ENCODE data around the gene PCCB. TPM values are rescaled to one million over a fixed set of nuclear protein-coding genes. Genes with fewer than 3 reads are reported as not detected.
"Not testable (repeated sequence)": the region's sequence is repeated elsewhere in the genome, so short reads cannot be mapped to it uniquely, and the experiment has no call there.

Gene PCCB
- total RNA-seq, 1 donor = 52.2 TPM

DNA sequence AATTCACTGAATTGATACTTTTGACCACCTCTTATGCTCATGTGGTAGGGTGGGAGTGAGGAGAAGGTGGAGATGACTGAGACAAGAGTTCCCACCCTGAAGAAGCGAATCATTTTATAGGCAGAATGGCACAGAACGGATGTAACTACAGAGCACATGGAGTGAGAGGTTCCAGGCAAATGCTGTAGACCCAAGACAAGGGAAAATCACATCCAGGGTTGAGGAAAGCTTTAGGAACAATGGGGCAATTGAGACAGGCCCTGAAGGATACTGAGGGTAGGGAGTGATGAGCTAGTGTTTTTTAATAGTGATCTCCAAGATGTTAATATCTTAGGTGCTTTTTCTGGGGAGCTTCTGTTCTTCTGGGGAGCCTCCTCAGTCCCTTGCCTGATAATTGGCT is 8.1 kb downstream of the PCCB start:
- H3K4me3 ChIP-seq (ENCODE audit: low read depth, low read length) = no peak overlapping the region
- TF ChIP-seq, protein P1, sequence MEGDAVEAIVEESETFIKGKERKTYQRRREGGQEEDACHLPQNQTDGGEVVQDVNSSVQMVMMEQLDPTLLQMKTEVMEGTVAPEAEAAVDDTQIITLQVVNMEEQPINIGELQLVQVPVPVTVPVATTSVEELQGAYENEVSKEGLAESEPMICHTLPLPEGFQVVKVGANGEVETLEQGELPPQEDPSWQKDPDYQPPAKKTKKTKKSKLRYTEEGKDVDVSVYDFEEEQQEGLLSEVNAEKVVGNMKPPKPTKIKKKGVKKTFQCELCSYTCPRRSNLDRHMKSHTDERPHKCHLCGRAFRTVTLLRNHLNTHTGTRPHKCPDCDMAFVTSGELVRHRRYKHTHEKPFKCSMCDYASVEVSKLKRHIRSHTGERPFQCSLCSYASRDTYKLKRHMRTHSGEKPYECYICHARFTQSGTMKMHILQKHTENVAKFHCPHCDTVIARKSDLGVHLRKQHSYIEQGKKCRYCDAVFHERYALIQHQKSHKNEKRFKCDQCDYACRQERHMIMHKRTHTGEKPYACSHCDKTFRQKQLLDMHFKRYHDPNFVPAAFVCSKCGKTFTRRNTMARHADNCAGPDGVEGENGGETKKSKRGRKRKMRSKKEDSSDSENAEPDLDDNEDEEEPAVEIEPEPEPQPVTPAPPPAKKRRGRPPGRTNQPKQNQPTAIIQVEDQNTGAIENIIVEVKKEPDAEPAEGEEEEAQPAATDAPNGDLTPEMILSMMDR (IDR thresholded peaks at IDR 0.05; ENCODE audit: insufficient read depth, low read depth, low read length) = no peak
- DNase-seq (ENCODE audit: low read depth) = no peak

DNA sequence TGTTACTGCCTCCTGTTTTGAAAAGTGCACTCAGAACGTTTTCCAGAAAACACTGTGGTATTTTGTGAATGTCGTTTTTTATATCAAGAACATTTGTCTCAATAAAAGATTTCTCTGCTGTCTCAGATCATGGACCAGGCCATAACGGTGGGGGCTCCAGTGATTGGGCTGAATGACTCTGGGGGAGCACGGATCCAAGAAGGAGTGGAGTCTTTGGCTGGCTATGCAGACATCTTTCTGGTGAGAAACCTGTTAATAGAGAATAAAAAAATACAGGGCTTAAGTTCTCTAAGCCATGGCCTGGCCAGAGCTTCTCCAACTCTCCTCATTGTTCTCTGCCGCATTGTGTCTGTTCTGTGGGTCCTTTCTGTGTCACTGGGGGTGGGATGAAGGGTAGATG is 11.7 kb downstream of the PCCB start:
- no peak for DNase-seq (ENCODE audit: low read depth)
- TF ChIP-seq, protein P1 (IDR thresholded peaks at IDR 0.05; ENCODE audit: insufficient read depth, low read depth, low read length) = no peak
- no peak overlapping the region for H3K4me3 ChIP-seq (ENCODE audit: low read depth, low read length)

DNA sequence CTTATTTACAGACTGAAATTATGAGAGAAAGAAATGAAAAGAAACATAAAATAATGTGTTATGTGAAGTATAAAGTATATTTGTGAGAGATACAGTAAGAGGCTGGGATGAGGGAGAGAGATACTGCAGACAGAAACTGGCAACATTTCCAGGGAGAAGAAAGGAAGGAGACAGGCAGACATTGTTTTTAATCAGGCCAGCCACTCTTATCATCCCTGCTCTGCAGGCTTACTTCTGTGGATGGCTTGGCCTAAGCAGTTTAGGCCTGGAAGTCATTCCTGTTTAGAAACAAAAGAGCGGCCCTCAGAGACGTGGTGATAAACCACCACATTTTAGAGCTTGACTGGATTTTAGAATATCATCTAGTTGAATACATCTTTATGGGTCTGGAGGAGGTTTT is 12.4 kb downstream of the PCCB start:
- DNase-seq (ENCODE audit: low read depth) = no peak
- no peak overlapping the region for H3K4me3 ChIP-seq (ENCODE audit: low read depth, low read length)
- TF ChIP-seq, protein P1 (IDR thresholded peaks at IDR 0.05; ENCODE audit: insufficient read depth, low read depth, low read length) = no peak

DNA sequence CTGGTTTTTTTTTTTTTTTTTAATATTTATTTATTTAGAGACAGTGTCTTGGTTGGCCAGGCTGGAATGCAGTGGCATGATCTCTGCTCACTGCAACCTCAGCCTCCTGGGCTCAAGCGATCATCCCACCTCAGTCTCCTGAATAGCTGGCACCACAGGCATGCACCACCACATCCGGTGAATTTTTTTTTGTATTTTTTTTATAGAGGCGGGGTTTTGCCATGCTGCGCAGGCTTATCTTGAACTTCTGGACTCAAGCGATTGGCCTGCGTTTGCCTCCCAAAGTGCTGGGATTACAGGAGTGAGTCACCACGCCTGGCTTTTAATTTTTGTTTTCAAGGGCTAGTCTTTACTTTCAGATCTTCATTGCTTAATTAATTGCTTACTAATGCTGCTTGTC is 13.1 kb downstream of the PCCB start:
- TF ChIP-seq, protein P1 (IDR thresholded peaks at IDR 0.05; ENCODE audit: insufficient read depth, low read depth, low read length) = no peak
- H3K4me3 ChIP-seq (ENCODE audit: low read depth, low read length) = no peak overlapping the region
- no peak for DNase-seq (ENCODE audit: low read depth)

DNA sequence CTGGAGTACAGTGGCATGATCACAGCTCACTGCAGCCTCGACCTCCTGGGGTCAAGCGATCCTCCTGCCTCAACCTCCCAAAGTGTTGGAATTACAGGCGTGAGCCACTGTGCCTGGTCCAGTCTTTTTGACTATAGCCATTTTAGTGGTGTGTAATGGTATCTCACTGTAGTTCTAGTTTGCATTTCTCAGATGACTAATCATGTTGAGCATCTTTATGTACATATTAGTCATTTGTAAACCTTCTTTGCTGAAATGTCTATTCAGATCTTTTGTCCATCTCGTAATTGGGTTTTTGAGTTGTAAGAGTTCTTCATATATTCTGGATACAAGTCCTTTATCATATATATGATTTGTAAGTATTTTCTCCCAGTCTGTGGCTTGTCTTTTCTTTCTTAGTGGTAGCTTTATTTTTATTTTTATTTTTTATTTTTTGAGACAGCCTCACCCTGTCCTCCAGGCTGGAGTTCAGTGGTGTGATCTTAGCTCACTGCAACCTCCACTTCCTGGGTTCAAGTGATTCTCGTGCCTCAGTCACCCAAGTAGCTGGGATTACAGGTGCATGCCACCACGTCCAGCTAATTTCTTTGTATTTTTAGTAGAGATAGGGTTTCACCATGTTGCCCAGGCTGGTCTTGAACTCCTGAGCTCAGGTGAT is 16.5 kb downstream of the PCCB start:
- DNase-seq (ENCODE audit: low read depth) = peak; percentile 49
- H3K4me3 ChIP-seq (ENCODE audit: low read depth, low read length) = not testable (repeated sequence)

DNA sequence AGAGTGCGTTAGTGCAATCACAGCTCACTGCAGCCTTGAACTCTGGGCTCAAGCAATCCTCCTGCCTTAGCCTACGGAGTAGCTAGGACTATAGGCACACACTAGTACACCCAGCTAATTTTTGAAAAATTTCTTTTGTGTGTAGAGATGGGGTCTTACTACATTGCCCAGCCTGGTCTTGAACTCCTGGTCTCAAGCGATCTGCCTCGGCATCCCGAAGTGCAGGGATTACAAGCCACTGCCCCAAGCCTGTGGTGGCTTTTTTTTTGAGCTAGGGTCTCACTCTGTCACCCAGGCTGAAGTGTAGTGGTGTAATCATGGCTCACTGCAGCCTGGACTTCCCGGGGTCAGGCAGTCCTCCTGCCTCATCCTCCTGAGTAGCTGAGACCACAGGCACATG is 17.1 kb downstream of the PCCB start:
- DNase-seq (ENCODE audit: low read depth) = no peak
- TF ChIP-seq, protein P1 (IDR thresholded peaks at IDR 0.05; ENCODE audit: insufficient read depth, low read depth, low read length) = no peak
- no peak overlapping the region for H3K4me3 ChIP-seq (ENCODE audit: low read depth, low read length)

DNA sequence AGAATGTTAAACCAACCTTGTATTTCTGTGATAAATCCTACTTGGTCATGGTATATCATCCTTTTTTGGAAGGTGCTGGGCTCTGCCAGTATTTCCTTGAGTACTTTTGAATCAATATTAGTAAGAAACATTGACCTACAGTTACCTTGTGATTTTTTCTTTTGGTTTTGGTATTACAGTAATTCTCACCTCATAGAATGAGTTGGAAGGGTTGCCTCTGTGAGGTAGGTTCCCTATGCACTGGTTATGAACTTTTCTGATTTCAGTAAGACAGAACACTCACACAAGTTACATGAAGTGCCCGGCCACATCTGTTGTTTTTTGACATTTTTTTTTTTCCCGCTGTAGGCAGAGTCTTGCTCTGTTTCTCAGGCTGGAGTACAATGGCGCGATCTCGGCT is 20.0 kb downstream of the PCCB start:
- DNase-seq (ENCODE audit: low read depth) = no peak
- no peak overlapping the region for H3K4me3 ChIP-seq (ENCODE audit: low read depth, low read length)
- TF ChIP-seq, protein P1 (IDR thresholded peaks at IDR 0.05; ENCODE audit: insufficient read depth, low read depth, low read length) = no peak

DNA sequence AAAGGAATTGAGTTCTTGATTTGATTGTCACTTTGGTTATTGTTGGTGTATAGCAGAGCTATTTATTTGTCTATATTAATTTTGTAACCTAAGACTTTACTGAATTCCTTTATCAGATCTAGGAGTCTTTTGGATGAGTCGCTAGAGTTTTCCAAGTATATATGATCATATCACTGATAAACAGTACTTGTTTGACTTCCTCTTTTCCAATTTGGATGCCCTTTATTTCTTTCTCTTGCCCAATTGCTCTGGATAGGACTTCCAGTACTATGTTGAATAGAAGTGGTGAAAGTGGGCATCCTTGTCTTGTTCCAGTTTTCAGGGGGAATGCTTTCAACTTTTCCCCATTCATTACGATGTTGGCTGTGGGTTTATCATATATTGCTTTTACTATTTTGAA is 21.5 kb downstream of the PCCB start:
- H3K4me3 ChIP-seq (ENCODE audit: low read depth, low read length); DNase-seq (ENCODE audit: low read depth): not testable (repeated sequence)

Measured in fibroblast of villous mesenchyme (primary cell).